ENCODE measurements around the gene CBFB.

The CBFB gene

DNA sequence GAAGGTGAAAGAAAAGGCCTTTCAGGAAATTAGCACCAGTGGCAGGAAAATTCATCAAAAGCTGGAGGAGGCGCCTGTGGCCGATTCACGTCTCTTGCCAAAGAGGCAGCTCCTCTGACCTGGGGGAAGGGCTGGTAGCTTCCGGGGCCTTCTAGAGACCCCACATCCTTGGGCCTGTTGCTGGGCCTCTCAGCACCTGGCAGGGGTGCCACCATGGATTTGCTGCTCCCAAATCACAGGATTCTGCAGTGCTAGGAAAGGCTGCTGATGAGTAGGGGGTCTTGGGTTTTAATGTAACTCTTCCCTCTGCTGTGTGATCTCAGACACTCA is 11.6 kb upstream of the CBFB start:
- no peak for DNase-seq

- DNase-seq: peak; percentile 77
Observed at GRCh38 chr16:67017810-67018488, 11.0 kb upstream of the CBFB start.

DNA sequence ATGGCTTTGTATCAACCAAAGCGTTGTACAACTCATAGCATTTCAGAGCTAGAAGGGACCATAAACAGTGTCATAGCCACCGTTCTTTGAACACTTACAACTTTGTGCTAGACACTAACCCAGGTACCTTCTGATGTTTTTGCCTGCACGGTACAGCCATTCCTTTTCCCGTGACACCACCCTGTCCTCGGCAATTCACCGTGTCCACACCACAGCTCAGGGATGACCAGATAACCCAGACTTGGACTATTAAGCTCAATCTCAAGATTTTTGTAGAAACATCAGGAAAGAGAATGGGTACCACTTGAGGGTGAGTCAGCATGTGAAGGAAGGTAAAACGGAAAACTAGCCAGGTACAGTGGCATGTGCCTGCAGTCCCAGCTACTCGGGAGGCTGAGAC is 9.8 kb upstream of the CBFB start:
- no peak for DNase-seq

GRCh38 chr16:67021321-67021720 is 7.6 kb upstream of the CBFB start:
- no peak for DNase-seq

- DNase-seq: no peak
Observed at GRCh38 chr16:67022531-67023214, 6.3 kb upstream of the CBFB start.

- DNase-seq: no peak
Observed at GRCh38 chr16:67023689-67024088, 5.3 kb upstream of the CBFB start.

GRCh38 chr16:67024384-67025209 is 4.4 kb upstream of the CBFB start:
- no peak for DNase-seq

GRCh38 chr16:67025210-67025550 is 3.8 kb upstream of the CBFB start:
- DNase-seq: no peak

GRCh38 chr16:67026570-67026969 is 2.4 kb upstream of the CBFB start:
- DNase-seq: no peak

- no peak for DNase-seq
Observed at GRCh38 chr16:67027046-67027445, 1.9 kb upstream of the CBFB start.

DNA sequence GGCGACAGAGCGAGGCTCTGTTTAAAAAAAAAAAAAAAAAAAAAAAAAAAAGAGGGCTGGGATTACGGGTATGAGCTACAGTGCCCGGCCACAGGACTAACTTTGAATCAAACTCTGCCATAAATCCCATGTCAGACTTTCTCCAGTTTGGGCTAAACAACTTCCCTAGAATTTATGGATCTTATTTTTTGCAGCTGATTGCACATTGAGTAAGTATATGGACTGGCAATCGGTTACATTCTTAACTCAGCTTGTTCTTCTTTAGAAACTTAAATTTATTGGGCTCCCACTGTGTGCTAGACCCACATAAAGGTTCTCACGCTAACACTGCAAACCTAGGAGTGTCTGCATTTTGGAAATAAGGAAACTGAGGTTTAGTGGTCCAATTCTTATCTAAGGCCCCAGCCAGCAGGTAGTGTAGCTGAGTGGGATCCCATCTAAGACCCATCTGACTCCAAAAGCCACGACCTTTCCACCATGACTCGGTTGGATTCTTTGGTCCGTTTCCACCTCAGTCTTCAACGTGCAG is 718 bp upstream of the CBFB start:
- DNase-seq: no peak

- DNase-seq: peak; percentile 49
Observed at GRCh38 chr16:67029254-67030096, 526 bp downstream of the CBFB start.

- DNase-seq: no peak
Observed at GRCh38 chr16:67030221-67030962, 1.4 kb downstream of the CBFB start.

DNA sequence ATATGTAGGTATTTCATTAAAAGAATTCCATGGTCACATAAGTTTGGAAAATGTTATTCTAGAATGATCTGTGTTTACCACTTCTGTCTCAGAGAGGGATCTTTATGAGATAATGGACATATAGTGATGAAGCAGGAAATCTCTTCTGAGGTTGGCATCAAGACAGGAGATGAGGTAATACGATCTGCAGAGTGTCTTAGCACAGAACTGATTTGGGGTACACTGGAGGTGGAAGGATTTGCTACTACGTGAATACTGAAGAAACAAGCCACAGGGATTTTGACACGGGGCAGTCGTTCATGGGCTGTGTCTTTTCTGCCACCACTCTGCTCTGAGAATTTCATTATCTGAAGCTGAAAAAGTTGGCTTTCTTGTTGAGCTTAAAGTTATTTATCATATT is 5.5 kb downstream of the CBFB start:
- DNase-seq: no peak

DNA sequence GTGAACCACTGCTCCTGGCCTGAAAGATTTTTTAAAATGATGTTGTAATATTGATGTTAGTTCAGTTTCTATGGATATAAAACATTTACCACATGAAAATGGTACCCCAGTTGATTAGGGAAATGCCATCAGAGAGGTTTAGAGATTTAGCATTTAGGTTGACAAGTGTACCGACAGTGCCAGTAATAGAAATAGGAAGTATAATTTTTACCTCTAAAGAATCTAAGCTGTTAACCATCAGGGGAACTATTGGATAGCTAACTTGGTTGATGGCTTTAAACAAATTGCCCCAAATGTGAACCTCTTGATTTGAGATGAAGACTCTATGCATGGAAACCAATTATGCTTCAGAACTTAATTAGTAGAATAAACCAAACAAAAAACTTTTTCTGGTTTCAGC is 6.4 kb downstream of the CBFB start:
- no peak for DNase-seq

- DNase-seq: no peak
Observed at GRCh38 chr16:67036323-67036741, 7.4 kb downstream of the CBFB start.

- DNase-seq: no peak
Observed at GRCh38 chr16:67039260-67040020, 10.5 kb downstream of the CBFB start.

DNA sequence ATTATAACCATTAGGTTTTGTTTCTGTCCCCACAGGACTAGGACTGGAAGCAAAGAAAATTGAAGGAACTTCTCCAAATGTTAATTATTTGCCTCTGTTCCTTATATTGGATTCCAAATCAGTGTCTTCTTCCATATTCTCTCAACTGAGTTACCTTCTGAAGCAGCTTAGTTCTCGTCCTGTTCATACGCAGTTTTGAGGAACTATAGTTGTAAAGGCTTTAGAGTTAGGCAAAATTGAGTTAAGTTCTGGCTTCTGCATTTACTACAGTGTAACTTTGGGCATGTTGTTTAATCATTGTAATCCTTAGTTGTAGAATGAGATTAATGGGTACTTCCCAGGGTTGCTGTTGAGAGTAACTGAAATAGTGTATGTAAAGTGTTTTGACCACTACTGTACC is 11.2 kb downstream of the CBFB start:
- DNase-seq: peak; percentile 41

GRCh38 chr16:67040906-67041305 is 12.0 kb downstream of the CBFB start:
- no peak for DNase-seq

- peak; percentile 36 for DNase-seq
Observed at GRCh38 chr16:67041520-67041919, 12.6 kb downstream of the CBFB start.

DNA sequence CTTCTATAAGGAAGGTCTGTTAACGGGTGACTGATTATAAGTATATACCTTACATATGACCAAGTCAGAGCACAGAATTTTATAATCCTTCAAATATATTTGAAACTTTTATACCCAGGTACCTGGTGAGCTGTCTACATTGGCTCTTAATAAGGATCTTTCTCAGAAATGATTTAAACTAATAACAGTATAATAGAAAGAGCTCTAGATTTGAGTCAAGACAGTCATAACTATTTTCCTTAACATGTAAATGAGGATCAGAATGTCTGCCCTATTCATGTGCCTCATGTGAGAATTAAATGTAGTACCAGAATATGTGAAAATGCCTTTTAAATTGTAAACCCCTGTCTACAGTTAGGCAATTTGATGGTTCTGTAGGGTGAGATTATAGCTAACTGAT is 14.5 kb downstream of the CBFB start:
- DNase-seq: no peak
